Neural cell (in vitro differentiated cells): Measurements from ENCODE around the gene SPDL1.

ENCODE experiments used
- CTCF ChIP-seq: fragments of 450-650 bp; IDR thresholded peaks from 2 replicates; pipeline ENCODE4 v1.5.1; 2014; ENCODE audit warnings: antibody characterized with exemption, mild to moderate bottlenecking, moderate library complexity; ENCODE audit not compliant: poor library complexity, severe bottlenecking
- EP300 ChIP-seq: fragments of 450-650 bp; conservative IDR thresholded peaks from 2 replicates; pipeline ENCODE4 v1.6.1; 2014; ENCODE audit warnings: antibody characterized with exemption, mild to moderate bottlenecking, moderate library complexity; ENCODE audit not compliant: poor library complexity, severe bottlenecking
- EZH2 ChIP-seq: fragments of 200-600, 300-800 bp; shearing (Covaris generic), sonication (generic); IDR thresholded peaks from 2 replicates; pipeline ENCODE4 v1.6.1; 2014; ENCODE audit warnings: antibody characterized with exemption, low read length, borderline replicate concordance, mild to moderate bottlenecking; ENCODE audit not compliant: insufficient read depth, poor library complexity, severe bottlenecking
- POLR2AphosphoS5 ChIP-seq: IDR thresholded peaks from 2 replicates; pipeline ENCODE4 v1.6.1; 2012
- REST ChIP-seq: IDR thresholded peaks from 2 replicates; pipeline ENCODE4 v1.6.1; 2012; ENCODE audit warnings: borderline replicate concordance
- SMC3 ChIP-seq: fragments of 450-650 bp; conservative IDR thresholded peaks from 2 replicates; pipeline ENCODE4 v1.6.1; 2014; ENCODE audit warnings: antibody characterized with exemption, mild to moderate bottlenecking, moderate library complexity; ENCODE audit not compliant: poor library complexity

GRCh38 chr5:169569513-169569912 is 14.1 kb upstream of the SPDL1 start:
- TF ChIP-seq CTCF = no peak
- no peak for TF ChIP-seq POLR2AphosphoS5
- TF ChIP-seq EP300 = no peak
- TF ChIP-seq SMC3 = no peak
- no peak for TF ChIP-seq REST
- no peak for TF ChIP-seq EZH2
